Measurements from ENCODE around the gene LEMD2.

DNA sequence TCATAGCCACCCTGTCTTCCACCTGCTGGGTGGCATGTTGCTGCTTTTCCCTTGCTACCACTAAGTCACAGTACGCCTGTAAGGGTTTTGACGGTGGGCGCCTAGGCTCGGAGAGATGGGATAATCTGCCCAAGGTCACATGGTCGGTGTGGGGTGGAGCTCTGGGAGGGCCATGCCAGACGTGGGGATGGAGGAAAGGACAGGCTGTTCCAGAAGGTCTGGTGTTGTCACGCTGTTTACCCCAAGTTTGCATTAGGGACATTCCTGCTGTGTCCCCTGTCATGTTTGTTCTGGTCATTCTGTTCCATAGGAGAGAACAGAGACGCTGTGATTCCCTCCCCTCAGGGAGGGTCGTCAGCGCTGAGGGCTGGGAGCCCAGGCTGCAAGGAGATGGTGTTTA, 58.3 kb downstream of the LEMD2 start:
- TF ChIP-seq CTCF (IDR thresholded peaks at IDR 0.05) (no peak), POLR2AphosphoS5 (IDR thresholded peaks at IDR 0.05) (no peak)

Data from suprapubic skin (tissue), 3 donors.